ENCODE measurements around the gene RASL10A. TPM values are rescaled to one million over a fixed set of nuclear protein-coding genes. Genes with fewer than 3 reads are reported as not detected.

Gene RASL10A
- total and polyA plus RNA-seq, 9 of the 15 experiments (the other 6 are each of a cell fraction or from before 2014, with no cell fraction given): 0.17 to 1.2 (median 0.45) TPM; not detected in 3

GRCh38 chr22:29306835-29307595 is 8.5 kb downstream of the RASL10A start (continued):
- TF ChIP-seq TCFL5 (CRISPR knock-in tag; conservative IDR thresholded peaks at IDR 0.05) (no peak), SMC3 (conservative IDR thresholded peaks at IDR 0.05; ENCODE audit: insufficient read depth, low read depth, low read length) (no peak), POLR2G (IDR thresholded peaks at IDR 0.05; ENCODE audit: low read depth, low read length) (peak; percentile 76), ZNF512 (tag; IDR thresholded peaks at IDR 0.05) (no peak), MLLT1 (IDR thresholded peaks at IDR 0.05) (no peak), NFIC (IDR thresholded peaks at IDR 0.05) (no peak), U2AF2 (optimal IDR thresholded peaks at IDR 0.05; ENCODE audit: low read depth, low read length) (no peak), EZH2 (IDR thresholded peaks at IDR 0.05; ENCODE audit: borderline replicate concordance, low read depth, low read length) (no peak), SIRT6 (IDR thresholded peaks at IDR 0.05; ENCODE audit: low read depth, low read length) (no peak), TAF1 (IDR thresholded peaks at IDR 0.05; ENCODE audit: control insufficient read depth, extremely low read depth, insufficient read depth, low read length, severe bottlenecking) (peak; percentile 7), ZNF143 (CRISPR knock-in tag; IDR thresholded peaks at IDR 0.05) (no peak), ILK (tag; IDR thresholded peaks at IDR 0.05; ENCODE audit: borderline replicate concordance, low read depth) (no peak), ELF1 (tag; IDR thresholded peaks at IDR 0.05) (0 out of 2 replicates have a peak, but pooled peaks have one; percentile 10), ZNF41 (CRISPR knock-in tag; conservative IDR thresholded peaks at IDR 0.05) (no peak), DIDO1 (tag; IDR thresholded peaks at IDR 0.05; ENCODE audit: low read depth) (no peak), POLR2AphosphoS5 (IDR thresholded peaks at IDR 0.05; ENCODE audit: control insufficient read depth, insufficient read depth, low read depth, low read length) (no peak), ZFX (CRISPR knock-in tag; IDR thresholded peaks at IDR 0.05) (no peak), C11orf30 (IDR thresholded peaks at IDR 0.05; ENCODE audit: low read depth) (no peak), ZNF766 (CRISPR knock-in tag; conservative IDR thresholded peaks at IDR 0.05) (no peak), ZNF274 (IDR thresholded peaks at IDR 0.05; ENCODE audit: borderline replicate concordance, low read depth, low read length) (no peak), TCF7L2 (IDR thresholded peaks at IDR 0.05; ENCODE audit: low read depth, low read length) (no peak), ARID3A (IDR thresholded peaks at IDR 0.05; ENCODE audit: borderline replicate concordance, low read depth, low read length) (no peak), FOXK1 (CRISPR knock-in tag; IDR thresholded peaks at IDR 0.05; ENCODE audit: borderline replicate concordance) (no peak), MCM5 (IDR thresholded peaks at IDR 0.05; ENCODE audit: low read depth) (no peak), SP1 (CRISPR knock-in tag; IDR thresholded peaks at IDR 0.05) (no peak)

Measured in K562 (cell line).